HL-60 (cell line): ENCODE results near the gene SPRYD3.

Experiments
- DNase-seq, 2 experiments: peaks; one replicate each; pipeline ENCODE4 v3.0.0-alpha.2; 2010 to 2020; ENCODE audit warnings: low read depth in 1 of 2, low spot score in 1 of 2
- H3K27ac ChIP-seq: fragments of 250-450 bp; sonication (Bioruptor Pico); replicated peaks from 2 replicates; pipeline ENCODE4 v1.5.1; 2020; ENCODE audit warnings: mild to moderate bottlenecking, moderate library complexity
- H3K27me3 ChIP-seq: fragments of 250-450 bp; sonication (Bioruptor Pico); 2 replicates; pipeline ENCODE4 v1.5.1; 2021; ENCODE audit warnings: mild to moderate bottlenecking, moderate library complexity; ENCODE audit not compliant: insufficient read depth, poor library complexity, severe bottlenecking
- H3K4me3 ChIP-seq: replicated peaks from 2 replicates; pipeline ENCODE4 v1.5.1; 2011; ENCODE audit warnings: mild to moderate bottlenecking, control low read depth, low read length; ENCODE audit not compliant: insufficient read depth
- CTCF ChIP-seq: IDR thresholded peaks from one replicate; pipeline ENCODE4 v1.5.1; 2011; ENCODE audit warnings: low read length, control low read depth, inconsistent platforms; ENCODE audit not compliant: insufficient read depth
- GABPA ChIP-seq: IDR thresholded peaks from 2 replicates; pipeline ENCODE4 v1.6.1; 2012; ENCODE audit warnings: low read depth
- POLR2AphosphoS5 ChIP-seq: IDR thresholded peaks from 2 replicates; pipeline ENCODE4 v1.6.1; 2012; ENCODE audit warnings: low read depth
- SPI1 ChIP-seq: IDR thresholded peaks from 2 replicates; pipeline ENCODE4 v1.6.1; 2012; ENCODE audit warnings: low read depth, mild to moderate bottlenecking, borderline replicate concordance
- TF ChIP-seq, protein P1 (sequence below): IDR thresholded peaks from 2 replicates; pipeline ENCODE4 v1.6.1; 2012; ENCODE audit warnings: low read depth; ENCODE audit not compliant: insufficient replicate concordance

SPRYD3 gene

DNA sequence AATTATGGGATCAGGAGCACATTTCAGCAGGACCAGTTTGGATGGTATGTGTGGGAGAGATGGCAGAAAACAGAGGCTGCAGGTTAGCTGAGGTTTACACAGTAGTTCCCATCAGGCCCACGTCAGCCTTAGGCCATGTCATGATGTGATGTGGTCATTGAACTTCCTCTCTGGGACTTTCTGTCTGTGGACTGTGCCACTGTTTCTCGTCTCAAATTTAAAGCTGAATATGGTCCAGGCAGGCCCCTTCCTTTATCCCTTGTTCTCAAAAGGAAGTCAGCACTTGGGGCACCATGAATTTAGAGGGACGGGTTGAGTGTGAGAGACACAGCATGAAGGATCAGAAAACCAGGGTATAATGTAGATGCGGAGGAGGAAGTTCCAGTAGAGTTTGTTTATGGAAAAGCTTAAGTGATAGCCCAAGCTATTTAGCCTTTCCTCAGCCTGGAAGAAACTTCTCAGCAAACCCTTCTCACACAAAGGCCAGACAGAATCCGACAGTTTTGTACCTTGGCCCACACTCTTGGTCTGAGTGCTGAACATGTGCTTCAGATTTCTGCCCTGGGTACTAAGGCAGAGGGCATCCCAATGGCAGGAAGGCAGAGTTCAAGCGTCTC, 14.7 kb upstream of the SPRYD3 start:
- TF ChIP-seq CTCF (no peak), SPI1 (peak; percentile 83; the same call in 1 of the 2 replicates)
- H3K27ac ChIP-seq = peak overlapping the region; percentile 63
- no peak overlapping the region for H3K4me3 ChIP-seq
- DNase-seq = peak in 1 of 2 experiments; percentile 63
- H3K27me3 ChIP-seq = no peaks in the 10 kb centered on the region

- Histone ChIP-seq H3K27ac (no peak overlapping the region), H3K4me3 (no peak overlapping the region), H3K27me3 (no peaks in the 10 kb centered on the region)
- no peak for TF ChIP-seq CTCF
- DNase-seq = no peak
Measured at GRCh38 chr12:53091756-53092155, 12.6 kb upstream of the SPRYD3 start.

DNA sequence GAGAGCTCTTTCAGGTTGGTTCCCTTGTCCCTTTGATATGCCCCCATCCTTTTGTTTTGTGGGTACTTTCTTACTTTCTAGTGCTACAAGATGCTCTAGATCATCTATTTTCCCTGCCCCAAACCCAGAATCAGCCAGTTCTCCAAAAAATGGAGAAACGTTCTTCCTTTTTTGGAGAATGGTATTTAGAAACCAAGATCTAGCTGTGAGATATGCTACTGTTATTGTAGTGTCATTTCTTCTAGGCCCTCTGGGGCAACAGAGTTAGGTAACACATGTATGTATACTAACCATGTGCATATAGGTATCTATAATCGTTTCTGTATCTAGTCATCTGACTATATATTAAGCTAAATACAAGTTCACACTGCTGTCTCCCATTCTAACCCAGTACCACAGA, 11.4 kb upstream of the SPRYD3 start:
- Histone ChIP-seq H3K27me3 (no peaks in the 10 kb centered on the region), H3K27ac (no peak overlapping the region), H3K4me3 (no peak overlapping the region)
- DNase-seq = no peak
- TF ChIP-seq CTCF (no peak), SPI1 (no peak), POLR2AphosphoS5 (no peak), GABPA (no peak)
- TF ChIP-seq, protein P1, sequence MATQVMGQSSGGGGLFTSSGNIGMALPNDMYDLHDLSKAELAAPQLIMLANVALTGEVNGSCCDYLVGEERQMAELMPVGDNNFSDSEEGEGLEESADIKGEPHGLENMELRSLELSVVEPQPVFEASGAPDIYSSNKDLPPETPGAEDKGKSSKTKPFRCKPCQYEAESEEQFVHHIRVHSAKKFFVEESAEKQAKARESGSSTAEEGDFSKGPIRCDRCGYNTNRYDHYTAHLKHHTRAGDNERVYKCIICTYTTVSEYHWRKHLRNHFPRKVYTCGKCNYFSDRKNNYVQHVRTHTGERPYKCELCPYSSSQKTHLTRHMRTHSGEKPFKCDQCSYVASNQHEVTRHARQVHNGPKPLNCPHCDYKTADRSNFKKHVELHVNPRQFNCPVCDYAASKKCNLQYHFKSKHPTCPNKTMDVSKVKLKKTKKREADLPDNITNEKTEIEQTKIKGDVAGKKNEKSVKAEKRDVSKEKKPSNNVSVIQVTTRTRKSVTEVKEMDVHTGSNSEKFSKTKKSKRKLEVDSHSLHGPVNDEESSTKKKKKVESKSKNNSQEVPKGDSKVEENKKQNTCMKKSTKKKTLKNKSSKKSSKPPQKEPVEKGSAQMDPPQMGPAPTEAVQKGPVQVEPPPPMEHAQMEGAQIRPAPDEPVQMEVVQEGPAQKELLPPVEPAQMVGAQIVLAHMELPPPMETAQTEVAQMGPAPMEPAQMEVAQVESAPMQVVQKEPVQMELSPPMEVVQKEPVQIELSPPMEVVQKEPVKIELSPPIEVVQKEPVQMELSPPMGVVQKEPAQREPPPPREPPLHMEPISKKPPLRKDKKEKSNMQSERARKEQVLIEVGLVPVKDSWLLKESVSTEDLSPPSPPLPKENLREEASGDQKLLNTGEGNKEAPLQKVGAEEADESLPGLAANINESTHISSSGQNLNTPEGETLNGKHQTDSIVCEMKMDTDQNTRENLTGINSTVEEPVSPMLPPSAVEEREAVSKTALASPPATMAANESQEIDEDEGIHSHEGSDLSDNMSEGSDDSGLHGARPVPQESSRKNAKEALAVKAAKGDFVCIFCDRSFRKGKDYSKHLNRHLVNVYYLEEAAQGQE = no peak

- Histone ChIP-seq H3K27ac (no peak overlapping the region), H3K4me3 (no peak overlapping the region), H3K27me3 (no peaks in the 10 kb centered on the region)
- TF ChIP-seq GABPA (no peak), CTCF (no peak), POLR2AphosphoS5 (no peak), SPI1 (no peak)
- TF ChIP-seq, protein P1 = no peak
- DNase-seq = no peak
Measured at GRCh38 chr12:53090105-53090504, 10.9 kb upstream of the SPRYD3 start.
